DOHH2 (cell line): Measurements from ENCODE around the gene FAIM2.

Source experiments
- H3F3A ChIP-seq: fragments of 200-600 bp; sonication (generic), shearing (Covaris generic); 2 replicates; pipeline ENCODE4 v1.6.0; 2016; ENCODE audit warnings: antibody characterized with exemption, mild to moderate bottlenecking; ENCODE audit not compliant: control insufficient read depth, insufficient read depth
- H3K27ac ChIP-seq: fragments of 200-600 bp; sonication (generic); 2 replicates; pipeline ENCODE4 v1.5.1; 2014; ENCODE audit warnings: low read depth, mild to moderate bottlenecking, low read length, moderate library complexity
- H3K27me3 ChIP-seq: fragments of 200-600 bp; sonication (generic); 2 replicates; pipeline ENCODE4 v1.6.1; 2014; ENCODE audit warnings: mild to moderate bottlenecking, low read length, mixed read lengths; ENCODE audit not compliant: control insufficient read depth
- H3K36me3 ChIP-seq: fragments of 200-600 bp; sonication (generic); 2 replicates; pipeline ENCODE4 v1.6.1; 2014; ENCODE audit warnings: mild to moderate bottlenecking, low read length, moderate library complexity, mixed read lengths; ENCODE audit not compliant: control insufficient read depth
- H3K4me1 ChIP-seq: fragments of 200-600 bp; sonication (generic); 2 replicates; pipeline ENCODE4 v1.6.1; 2014; ENCODE audit warnings: mild to moderate bottlenecking, low read length, mixed read lengths; ENCODE audit not compliant: control insufficient read depth
- H3K4me2 ChIP-seq: fragments of 200-600 bp; sonication (generic); 2 replicates; pipeline ENCODE4 v1.6.0; 2014; ENCODE audit warnings: mild to moderate bottlenecking, low read length, moderate library complexity
- H3K4me3 ChIP-seq: fragments of 200-600 bp; sonication (generic); 2 replicates; pipeline ENCODE4 v1.5.1; 2014; ENCODE audit warnings: mild to moderate bottlenecking, low read length, mixed read lengths
- H3K79me2 ChIP-seq: fragments of 200-600 bp; sonication (generic); 2 replicates; pipeline ENCODE4 v1.6.1; 2014; ENCODE audit warnings: mild to moderate bottlenecking, low read length, mixed read lengths; ENCODE audit not compliant: control insufficient read depth
- H3K9me2 ChIP-seq: fragments of 200-600 bp; sonication (generic); replicated peaks from 2 replicates; pipeline ENCODE4 v1.6.1; 2014; ENCODE audit warnings: mild to moderate bottlenecking, low read length, mixed read lengths; ENCODE audit not compliant: control insufficient read depth
- H3K9me3 ChIP-seq: fragments of 200-600 bp; sonication (generic); 2 replicates; pipeline ENCODE4 v1.6.1; 2014; ENCODE audit warnings: antibody characterized with exemption, low read length, mixed read lengths; ENCODE audit not compliant: control insufficient read depth, insufficient read depth
- H4K20me1 ChIP-seq: fragments of 200-600 bp; sonication (generic); 2 replicates; pipeline ENCODE4 v1.6.0; 2014; ENCODE audit warnings: low read depth, mild to moderate bottlenecking, antibody characterized with exemption, low read length, moderate library complexity; ENCODE audit not compliant: control insufficient read depth, insufficient read depth
- EZH2phosphoT487 ChIP-seq: fragments of 200-600 bp; sonication (generic); IDR thresholded peaks from 2 replicates; pipeline ENCODE4 v1.6.1; 2017; ENCODE audit warnings: borderline replicate concordance, mild to moderate bottlenecking, antibody characterized with exemption, low read length, moderate library complexity, mixed read lengths
- TF ChIP-seq, protein P1 (sequence below): fragments of 200-600 bp; sonication (generic); IDR thresholded peaks from one replicate; pipeline ENCODE4 v1.5.1; 2014; ENCODE audit warnings: antibody characterized with exemption, mild to moderate bottlenecking, low read depth, low read length; ENCODE audit not compliant: poor library complexity, severe bottlenecking

FAIM2 gene

GRCh38 chr12:49868952-49869815 is 34.5 kb downstream of the FAIM2 start:
- H3K79me2 ChIP-seq, result no peaks in the 10 kb centered on the region
- no peaks in the 10 kb centered on the region for H3K9me2 ChIP-seq
- H4K20me1 ChIP-seq, result no peaks in the 10 kb centered on the region
- H3K36me3 ChIP-seq, result no peaks in the 10 kb centered on the region
- TF ChIP-seq, protein P1, sequence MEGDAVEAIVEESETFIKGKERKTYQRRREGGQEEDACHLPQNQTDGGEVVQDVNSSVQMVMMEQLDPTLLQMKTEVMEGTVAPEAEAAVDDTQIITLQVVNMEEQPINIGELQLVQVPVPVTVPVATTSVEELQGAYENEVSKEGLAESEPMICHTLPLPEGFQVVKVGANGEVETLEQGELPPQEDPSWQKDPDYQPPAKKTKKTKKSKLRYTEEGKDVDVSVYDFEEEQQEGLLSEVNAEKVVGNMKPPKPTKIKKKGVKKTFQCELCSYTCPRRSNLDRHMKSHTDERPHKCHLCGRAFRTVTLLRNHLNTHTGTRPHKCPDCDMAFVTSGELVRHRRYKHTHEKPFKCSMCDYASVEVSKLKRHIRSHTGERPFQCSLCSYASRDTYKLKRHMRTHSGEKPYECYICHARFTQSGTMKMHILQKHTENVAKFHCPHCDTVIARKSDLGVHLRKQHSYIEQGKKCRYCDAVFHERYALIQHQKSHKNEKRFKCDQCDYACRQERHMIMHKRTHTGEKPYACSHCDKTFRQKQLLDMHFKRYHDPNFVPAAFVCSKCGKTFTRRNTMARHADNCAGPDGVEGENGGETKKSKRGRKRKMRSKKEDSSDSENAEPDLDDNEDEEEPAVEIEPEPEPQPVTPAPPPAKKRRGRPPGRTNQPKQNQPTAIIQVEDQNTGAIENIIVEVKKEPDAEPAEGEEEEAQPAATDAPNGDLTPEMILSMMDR, result no peak
- TF ChIP-seq EZH2phosphoT487, result no peak
- H3K4me3 ChIP-seq, result no peak overlapping the region
- H3K4me1 ChIP-seq, result no peaks in the 10 kb centered on the region
- H3K27ac ChIP-seq, result no peak overlapping the region
- H3K9me3 ChIP-seq, result no peaks in the 10 kb centered on the region
- H3K4me2 ChIP-seq, result no peak overlapping the region
- peaks cover 7% of the 10 kb centered on the region; the same call in 1 of the 2 replicates for H3K27me3 ChIP-seq
- no peaks in the 10 kb centered on the region for H3F3A ChIP-seq

DNA sequence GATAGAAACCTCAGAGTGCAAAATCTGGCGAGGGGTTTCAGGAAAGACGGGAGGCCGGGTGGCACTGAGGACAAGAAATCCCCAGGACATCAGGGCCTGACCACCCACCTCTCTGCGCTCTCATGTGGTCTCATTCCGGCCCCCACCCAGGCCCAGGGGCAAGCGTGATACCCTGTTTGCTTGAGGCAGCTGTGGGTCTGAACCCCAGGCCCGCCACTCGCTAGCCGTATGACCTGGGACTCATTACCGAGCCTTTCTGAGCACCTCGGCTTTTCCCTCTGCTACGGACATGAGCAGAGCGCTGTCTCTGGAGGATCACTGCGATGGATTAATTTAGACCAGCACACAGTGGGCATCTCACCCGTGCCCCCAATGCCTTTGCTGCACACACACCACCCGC is 35.3 kb downstream of the FAIM2 start:
- Histone ChIP-seq H3K27ac (no peak overlapping the region), H3K36me3 (no peaks in the 10 kb centered on the region), H3K4me1 (no peaks in the 10 kb centered on the region), H3K9me2 (no peaks in the 10 kb centered on the region), H3K4me2 (no peak overlapping the region), H3K9me3 (no peaks in the 10 kb centered on the region), H4K20me1 (no peaks in the 10 kb centered on the region), H3F3A (no peaks in the 10 kb centered on the region), H3K4me3 (no peak overlapping the region), H3K79me2 (no peaks in the 10 kb centered on the region), H3K27me3 (peaks cover 7% of the 10 kb centered on the region; the same call in 1 of the 2 replicates)
- TF ChIP-seq, protein P1, result no peak
- no peak for TF ChIP-seq EZH2phosphoT487

DNA sequence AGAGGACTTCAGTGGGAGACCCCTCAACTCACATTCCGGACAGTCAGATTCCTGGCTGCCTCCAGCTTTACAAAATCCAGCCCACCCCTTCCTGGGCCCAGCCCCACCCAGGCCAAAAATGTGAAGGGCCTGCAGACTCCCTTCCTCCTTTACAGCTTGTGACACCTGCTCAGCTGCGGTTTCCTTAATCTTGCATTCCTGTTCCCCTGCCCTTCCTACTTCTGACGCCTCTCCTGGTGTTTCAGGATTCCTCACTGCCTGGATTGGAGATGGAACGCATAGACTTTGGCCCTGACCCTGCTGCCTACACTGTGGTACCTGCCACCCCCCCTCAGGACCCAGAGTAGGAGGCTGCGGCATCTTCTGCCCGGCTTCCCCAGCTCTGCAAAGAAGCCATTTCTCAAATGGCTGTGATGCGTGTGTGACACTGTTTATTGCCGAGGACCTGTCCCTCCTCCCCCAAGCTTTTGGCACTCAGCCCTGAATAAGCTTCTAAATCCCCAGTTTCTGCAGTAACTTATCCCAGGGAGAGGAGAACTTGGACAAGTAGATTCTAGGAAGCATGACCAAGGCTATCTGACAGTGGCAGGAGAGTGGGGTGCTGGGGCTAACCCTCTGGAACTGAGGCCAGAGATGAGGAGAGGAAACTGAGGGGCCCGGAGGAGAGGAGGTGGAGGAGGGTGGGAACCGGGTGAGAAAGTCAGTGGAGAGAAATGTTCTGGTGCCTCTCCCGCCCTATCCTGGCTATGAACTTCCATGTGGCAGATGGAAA is 35.9 kb downstream of the FAIM2 start:
- H3K27me3 ChIP-seq, result peaks cover 7% of the 10 kb centered on the region; the same call in 1 of the 2 replicates
- H3F3A ChIP-seq, result no peaks in the 10 kb centered on the region
- no peak overlapping the region for H3K4me3 ChIP-seq
- no peaks in the 10 kb centered on the region for H3K9me3 ChIP-seq
- H3K36me3 ChIP-seq, result no peaks in the 10 kb centered on the region
- no peak for TF ChIP-seq EZH2phosphoT487
- TF ChIP-seq, protein P1, result no peak
- no peaks in the 10 kb centered on the region for H3K4me1 ChIP-seq
- H3K4me2 ChIP-seq, result no peak overlapping the region
- H3K9me2 ChIP-seq, result no peaks in the 10 kb centered on the region
- H3K27ac ChIP-seq, result no peak overlapping the region
- no peaks in the 10 kb centered on the region for H3K79me2 ChIP-seq
- H4K20me1 ChIP-seq, result no peaks in the 10 kb centered on the region
